Measurements from ENCODE around the gene TYW5. TPM values are rescaled to one million over a fixed set of nuclear protein-coding genes. Genes with fewer than 3 reads are reported as not detected.

TYW5 gene
- polyA plus RNA-seq, 3 donors, result 1.5 to 3.5 (median 1.6) TPM

DNA sequence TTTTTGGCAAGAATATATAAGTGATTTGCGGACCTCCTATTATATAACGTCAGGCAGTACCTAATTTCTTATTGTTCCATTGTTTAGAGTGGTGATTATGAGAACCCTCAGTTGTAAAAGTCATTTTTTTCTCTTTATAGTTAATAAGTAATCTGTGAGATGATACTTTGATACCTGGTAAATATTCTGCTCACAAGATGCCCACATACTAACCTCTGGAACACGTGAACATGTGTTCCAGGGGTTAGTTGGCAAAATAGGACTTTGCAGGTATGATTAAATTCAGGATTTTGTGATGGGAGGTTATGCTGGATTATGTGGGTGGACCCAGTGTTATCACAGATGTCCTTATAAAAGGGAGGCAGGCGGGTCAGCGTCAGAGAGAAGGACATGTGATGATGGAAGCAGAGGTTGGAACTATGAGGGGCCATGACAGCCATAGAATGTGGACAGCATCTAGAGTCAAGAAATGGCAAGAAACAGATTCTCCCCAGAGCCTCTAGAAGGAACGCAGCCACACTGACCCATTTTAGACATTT, 16.9 kb upstream of the TYW5 start:
- Mint-ChIP-seq H3K4me1 (no peaks in the 10 kb centered on the region), H3K4me3 (no peak overlapping the region), H3K27me3 (ENCODE audit: low read depth in 3 of 3) (no peaks in the 10 kb centered on the region), H3K9me3 (peaks cover 0 to 2% (median 0%) of the 10 kb centered on the region in 7 donors), H3K27ac (no peak overlapping the region), H3K36me3 (peaks cover 18 to 26% of the 10 kb centered on the region in 2 donors)
- Histone ChIP-seq H3K4me3 (replicated peaks in 1 of 3; ENCODE audit: low read depth in 2 of 3, low read length in 3 of 3) (no peak overlapping the region), H2AFZ (ENCODE audit: insufficient read depth, low read depth, low read length, poor library complexity, severe bottlenecking) (no peak overlapping the region), H3K9me3 (replicated peaks in 1 of 2; ENCODE audit: control insufficient read depth in 1 of 2, insufficient read depth in 1 of 2, low read length in 2 of 2) (no peaks in the 10 kb centered on the region), H3K4me2 (replicated peaks; ENCODE audit: extremely low read depth, low read length, poor library complexity, severe bottlenecking) (no peak overlapping the region), H3K4me1 (ENCODE audit: control insufficient read depth in 1 of 2, insufficient read depth in 2 of 2, low read length in 2 of 2) (no peaks in the 10 kb centered on the region), H3K27me3 (ENCODE audit: control insufficient read depth in 2 of 2, insufficient read depth in 2 of 2, low read length in 2 of 2) (no peaks in the 10 kb centered on the region), H3K27ac (ENCODE audit: low read depth in 1 of 2, low read length in 2 of 2) (no peak overlapping the region), H4K20me1 (ENCODE audit: insufficient read depth, low read length) (no peaks in the 10 kb centered on the region), H3K79me2 (ENCODE audit: insufficient read depth, low read length) (no peaks in the 10 kb centered on the region), H3K36me3 (replicated peaks in 1 of 2; ENCODE audit: control insufficient read depth in 1 of 2, insufficient read depth in 2 of 2, low read length in 2 of 2) (peaks cover 10 to 35% of the 10 kb centered on the region in 2 donors), H3K9ac (ENCODE audit: insufficient read depth, low read length, poor library complexity, severe bottlenecking) (no peak overlapping the region)
- 100% methylated on average over 2 of the region's 6 CpGs for WGBS (ENCODE audit: insufficient coverage)
- no peak for DNase-seq
- TF ChIP-seq CTCF (IDR thresholded peaks at IDR 0.05), result no peak
- intact Hi-C loops (cut with micrococcal nuclease), result no loop called here

DNA sequence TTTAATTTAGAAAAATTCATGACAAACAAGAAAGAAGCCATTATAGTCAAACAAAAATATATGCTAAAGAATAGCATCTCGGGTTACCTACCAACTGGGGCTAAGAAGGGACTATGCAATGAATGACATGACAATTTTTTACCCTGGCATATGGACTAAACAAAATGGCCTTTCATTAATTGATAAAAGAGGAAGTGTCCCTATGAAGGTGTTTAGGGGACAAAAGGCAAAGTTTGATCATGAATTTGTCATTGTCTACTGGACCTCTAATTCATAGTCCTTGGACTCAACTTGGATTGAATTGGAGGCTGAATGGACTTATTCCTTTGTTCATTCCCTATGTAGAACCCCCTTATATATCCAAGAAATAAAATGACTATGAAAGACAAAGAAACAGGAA, 12.8 kb upstream of the TYW5 start:
- no peak overlapping the region for H2AFZ ChIP-seq (ENCODE audit: insufficient read depth, low read depth, low read length, poor library complexity, severe bottlenecking)
- no peak overlapping the region for H3K27ac ChIP-seq (ENCODE audit: low read depth in 1 of 2, low read length in 2 of 2)
- Mint-ChIP-seq H3K27ac (no peak overlapping the region), H3K4me3 (no peak overlapping the region), H3K27me3 (ENCODE audit: low read depth in 3 of 3) (no peaks in the 10 kb centered on the region), H3K36me3 (peaks cover 43 to 44% of the 10 kb centered on the region in 2 donors), H3K4me1 (no peaks in the 10 kb centered on the region), H3K9me3 (no peaks in the 10 kb centered on the region)
- peaks cover 41 to 75% of the 10 kb centered on the region in 2 donors for H3K36me3 ChIP-seq (replicated peaks in 1 of 2; ENCODE audit: control insufficient read depth in 1 of 2, insufficient read depth in 2 of 2, low read length in 2 of 2)
- WGBS (ENCODE audit: insufficient coverage), result no CpG with 5 or more reads among the region's 1 CpG
- H3K9me3 ChIP-seq (replicated peaks in 1 of 2; ENCODE audit: control insufficient read depth in 1 of 2, insufficient read depth in 1 of 2, low read length in 2 of 2), result no peaks in the 10 kb centered on the region
- H3K4me1 ChIP-seq (ENCODE audit: control insufficient read depth in 1 of 2, insufficient read depth in 2 of 2, low read length in 2 of 2), result no peaks in the 10 kb centered on the region
- H4K20me1 ChIP-seq (ENCODE audit: insufficient read depth, low read length), result no peaks in the 10 kb centered on the region
- no peak for DNase-seq
- no peaks in the 10 kb centered on the region for H3K79me2 ChIP-seq (ENCODE audit: insufficient read depth, low read length)
- no peak overlapping the region for H3K4me2 ChIP-seq (replicated peaks; ENCODE audit: extremely low read depth, low read length, poor library complexity, severe bottlenecking)
- TF ChIP-seq CTCF (IDR thresholded peaks at IDR 0.05), result no peak
- H3K9ac ChIP-seq (ENCODE audit: insufficient read depth, low read length, poor library complexity, severe bottlenecking), result no peak overlapping the region
- intact Hi-C loops (cut with micrococcal nuclease), result no loop called here
- H3K27me3 ChIP-seq (ENCODE audit: control insufficient read depth in 2 of 2, insufficient read depth in 2 of 2, low read length in 2 of 2), result no peaks in the 10 kb centered on the region
- H3K4me3 ChIP-seq (replicated peaks in 1 of 3; ENCODE audit: low read depth in 2 of 3, low read length in 3 of 3), result no peak overlapping the region

Measured in CD14-positive monocyte (primary cell).